Suprapubic skin (tissue), 4 donors: Measurements from ENCODE around the gene RASGEF1C. TPM values are rescaled to one million over a fixed set of nuclear protein-coding genes. Genes with fewer than 3 reads are reported as not detected.
A peak's percentile ranks its signal among the peaks of the same experiment; 100 is the strongest.
"Not testable (repeated sequence)": the region's sequence is repeated elsewhere in the genome, so short reads cannot be mapped to it uniquely, and the experiment has no call there.

ENCODE experiments used
- DNase-seq, 2 donors: peaks; one replicate each; pipeline ENCODE4 v3.0.0-alpha.2; 2019; ENCODE audit warnings: low spot score in 2 of 2
- H3K27ac ChIP-seq: fragments of 200-600 bp; sonication (generic); one replicate; pipeline ENCODE4 v1.5.1; 2019
- H3K27me3 ChIP-seq: fragments of 200-600 bp; sonication (generic); one replicate; pipeline ENCODE4 v1.5.1; 2019
- H3K36me3 ChIP-seq: fragments of 200-600 bp; sonication (generic); one replicate; pipeline ENCODE4 v1.5.1; 2019
- H3K4me1 ChIP-seq: fragments of 200-600 bp; sonication (generic); one replicate; pipeline ENCODE4 v1.5.1; 2019
- H3K4me3 ChIP-seq: fragments of 200-600 bp; sonication (generic); one replicate; pipeline ENCODE4 v1.5.1; 2019; ENCODE audit warnings: mild to moderate bottlenecking
- H3K9me3 ChIP-seq: fragments of 200-600 bp; sonication (generic); one replicate; pipeline ENCODE4 v1.5.1; 2019
- CTCF ChIP-seq, 2 donors: fragments of 200-600 bp in 1 of 2; fragments of 450-650 bp in 1 of 2; sonication (generic) in 1 of 2; IDR thresholded peaks; one replicate each; pipeline ENCODE4 v1.5.1; 2016 to 2019; ENCODE audit warnings: antibody characterized with exemption in 2 of 2, mild to moderate bottlenecking in 1 of 2, moderate library complexity in 1 of 2
- EP300 ChIP-seq: sonication (generic); formaldehyde crosslinking; IDR thresholded peaks from one replicate; pipeline ENCODE4 v1.6.1; 2017; ENCODE audit warnings: antibody characterized with exemption
- POLR2A ChIP-seq, 2 donors: fragments of 450-650 bp; IDR thresholded peaks; one replicate each; pipeline ENCODE4 v1.6.1; 2017; ENCODE audit warnings: antibody characterized with exemption in 2 of 2, mild to moderate bottlenecking in 2 of 2, moderate library complexity in 2 of 2
- POLR2AphosphoS5 ChIP-seq, 3 donors: sonication (generic); formaldehyde crosslinking; IDR thresholded peaks; one replicate each; pipeline ENCODE4 v1.6.1; 2017; ENCODE audit warnings: antibody characterized with exemption in 3 of 3
- WGBS: methylation state at CpG from one replicate; pipeline ENCODE4 v1.1.5; 2018; 5-methylcytosine and 5-hydroxymethylcytosine counted together
- total RNA-seq, 4 donors: library from RNA; depleted of rRNA; stranded (reverse); fragments of >200 nt; gene quantifications; one replicate each; pipeline ENCODE4 v1.1.0, GENCODE V29; 2016

Gene RASGEF1C
- total RNA-seq, 4 donors from 2014 or later = 0.64 to 0.89 (median 0.81) TPM

DNA sequence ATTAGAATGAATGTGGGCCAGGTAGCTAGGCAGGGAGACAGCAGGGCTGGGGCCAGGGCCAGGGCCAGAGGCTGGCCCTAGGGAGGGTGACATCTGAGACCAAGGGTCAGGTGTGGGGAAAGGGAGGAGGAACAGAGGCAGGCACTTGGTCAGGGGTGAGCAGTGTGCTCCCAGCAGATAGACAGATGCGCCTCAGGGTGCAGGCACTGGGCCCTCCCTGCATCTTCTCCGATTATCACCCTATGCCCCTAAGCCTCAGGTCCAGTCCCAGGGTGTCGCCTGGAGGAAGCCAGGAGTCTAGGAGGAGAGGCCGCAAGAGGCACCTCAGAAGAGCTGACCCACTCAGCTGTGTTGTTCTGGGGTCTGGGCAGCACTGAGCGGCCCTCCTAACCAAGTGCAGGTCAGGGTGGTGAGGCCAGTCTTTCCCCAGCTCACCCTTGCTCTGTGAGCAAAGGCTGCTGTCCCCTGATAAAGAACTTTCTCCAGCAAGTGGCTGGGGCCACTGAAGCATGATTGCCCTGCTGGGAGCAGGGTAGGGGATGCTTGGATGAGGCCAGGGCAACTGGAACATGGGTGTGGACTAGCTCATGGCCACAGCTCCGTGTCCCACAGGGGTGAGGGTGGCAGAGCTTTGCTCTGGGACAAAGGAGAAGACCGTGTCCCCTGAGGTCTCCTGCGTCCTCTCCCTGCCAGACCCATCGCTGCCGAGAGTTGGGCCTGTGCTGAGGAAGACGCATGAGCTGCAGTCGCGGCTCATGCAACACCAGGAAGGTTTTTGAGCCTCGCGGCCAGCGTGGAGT is 2.1 kb upstream of the RASGEF1C start:
- peak in 1 of 2 donors; percentile 67 for DNase-seq
- H3K27ac ChIP-seq = no peak overlapping the region
- no peak for TF ChIP-seq POLR2A (IDR thresholded peaks at IDR 0.05)
- WGBS = 84% methylated on average over 9 of the region's 16 CpGs
- no peaks in the 10 kb centered on the region for H3K36me3 ChIP-seq
- H3K4me3 ChIP-seq = no peak overlapping the region
- H3K4me1 ChIP-seq = peaks cover 17% of the 10 kb centered on the region
- peaks cover 8% of the 10 kb centered on the region for H3K9me3 ChIP-seq
- peaks cover 24% of the 10 kb centered on the region for H3K27me3 ChIP-seq

DNA sequence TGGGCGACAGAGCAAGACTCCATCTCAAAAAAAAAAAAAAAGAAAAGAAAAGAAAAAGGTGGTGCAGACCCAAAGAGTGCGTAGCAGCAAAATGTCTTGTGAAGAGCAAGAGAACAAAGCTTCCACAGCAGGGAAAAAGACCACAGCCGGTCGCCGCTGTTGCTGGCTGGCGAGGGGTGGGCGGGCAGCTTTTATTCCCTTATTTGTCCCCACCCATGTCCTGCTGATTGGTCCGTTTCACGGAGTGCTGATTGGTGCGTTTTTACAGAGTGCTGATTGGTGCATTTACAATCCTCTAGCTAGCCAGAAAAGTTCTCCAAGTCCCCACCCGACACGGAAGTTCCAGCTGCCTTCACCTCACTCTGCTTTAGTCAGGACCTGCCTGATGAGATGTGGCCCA is 1.1 kb upstream of the RASGEF1C start:
- Histone ChIP-seq H3K4me1 (peaks cover 17% of the 10 kb centered on the region), H3K27me3 (peaks cover 24% of the 10 kb centered on the region)
- H3K9me3 ChIP-seq, H3K27ac ChIP-seq, H3K36me3 ChIP-seq, DNase-seq, H3K4me3 ChIP-seq: not testable (repeated sequence)
- 87% methylated on average over 12 of the region's 12 CpGs for WGBS

- peaks cover 17% of the 10 kb centered on the region for H3K4me1 ChIP-seq
- TF ChIP-seq EP300 (no peak), POLR2AphosphoS5 (IDR thresholded peaks at IDR 0.05) (no peak), POLR2A (IDR thresholded peaks at IDR 0.05) (no peak), CTCF (IDR thresholded peaks at IDR 0.05) (no peak)
- H3K9me3 ChIP-seq = no peaks in the 10 kb centered on the region
- no peak for DNase-seq
- H3K27ac ChIP-seq = no peak overlapping the region
- H3K4me3 ChIP-seq = peak overlapping the region; percentile 48
- H3K36me3 ChIP-seq = no peaks in the 10 kb centered on the region
- 7% methylated on average over 20 of the region's 65 CpGs for WGBS
- H3K27me3 ChIP-seq = peaks cover 24% of the 10 kb centered on the region
Observed at GRCh38 chr5:180208435-180209081, 453 bp downstream of the RASGEF1C start.

DNA sequence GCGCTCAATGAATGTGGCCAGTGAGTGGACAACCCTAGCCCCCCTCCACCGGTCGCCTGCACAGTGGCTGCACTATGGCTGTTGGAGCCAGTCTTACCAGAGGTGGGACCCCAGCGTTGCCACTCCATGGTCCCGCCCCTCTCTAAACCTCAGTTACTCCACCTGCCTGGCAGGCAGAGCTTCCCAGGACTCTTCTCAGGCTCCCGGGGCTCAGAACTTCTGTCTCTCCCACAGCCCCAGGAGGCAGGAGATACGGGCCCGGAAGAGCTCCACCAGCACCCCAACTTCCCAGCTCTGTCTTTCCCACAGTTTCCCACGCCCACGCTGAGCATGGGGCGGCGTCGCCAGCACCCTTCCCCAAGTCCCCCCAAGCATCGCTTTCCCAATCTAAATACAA is 975 bp downstream of the RASGEF1C start:
- Histone ChIP-seq H3K36me3 (no peaks in the 10 kb centered on the region), H3K27me3 (peaks cover 24% of the 10 kb centered on the region), H3K9me3 (no peaks in the 10 kb centered on the region), H3K27ac (no peak overlapping the region), H3K4me1 (peaks cover 17% of the 10 kb centered on the region), H3K4me3 (peak overlapping the region; percentile 48)
- TF ChIP-seq POLR2AphosphoS5 (IDR thresholded peaks at IDR 0.05) (no peak), EP300 (no peak), CTCF (IDR thresholded peaks at IDR 0.05) (no peak), POLR2A (IDR thresholded peaks at IDR 0.05) (no peak)
- 27% methylated on average over 7 of the region's 14 CpGs for WGBS
- DNase-seq = no peak

- H3K27ac ChIP-seq = no peak overlapping the region
- H3K27me3 ChIP-seq = peaks cover 24% of the 10 kb centered on the region
- peak overlapping the region; percentile 48 for H3K4me3 ChIP-seq
- peaks cover 14% of the 10 kb centered on the region for H3K4me1 ChIP-seq
- 42% methylated on average over 25 of the region's 25 CpGs for WGBS
- no peaks in the 10 kb centered on the region for H3K9me3 ChIP-seq
- no peak for DNase-seq
- TF ChIP-seq POLR2A (IDR thresholded peaks at IDR 0.05) (no peak), CTCF (IDR thresholded peaks at IDR 0.05) (no peak), POLR2AphosphoS5 (IDR thresholded peaks at IDR 0.05) (no peak), EP300 (no peak)
- H3K36me3 ChIP-seq = no peaks in the 10 kb centered on the region
Observed at GRCh38 chr5:180207593-180207992, 1.4 kb downstream of the RASGEF1C start.

GRCh38 chr5:180206993-180207392 is 2.0 kb downstream of the RASGEF1C start:
- no peak for TF ChIP-seq POLR2AphosphoS5 (IDR thresholded peaks at IDR 0.05)
- TF ChIP-seq POLR2A (IDR thresholded peaks at IDR 0.05) = no peak
- TF ChIP-seq EP300 = no peak
- no peak for TF ChIP-seq CTCF (IDR thresholded peaks at IDR 0.05)
- H3K36me3 ChIP-seq = no peaks in the 10 kb centered on the region
- peaks cover 24% of the 10 kb centered on the region for H3K27me3 ChIP-seq
- H3K9me3 ChIP-seq = no peaks in the 10 kb centered on the region
- no peak for DNase-seq
- 63% methylated on average over 11 of the region's 11 CpGs for WGBS
- H3K27ac ChIP-seq = no peak overlapping the region
- H3K4me1 ChIP-seq = peaks cover 14% of the 10 kb centered on the region
- H3K4me3 ChIP-seq = no peak overlapping the region
